HCT116 (cell line): ENCODE data around the gene EID2B. TPM values are rescaled to one million over a fixed set of nuclear protein-coding genes. Genes with fewer than 3 reads are reported as not detected.

Source experiments
- ATAC-seq: fragments of 200-7000 bp; cut with Tn5 transposase; 2 replicates; pipeline ENCODE4 v1.9.1; 2020; ENCODE audit warnings: mild to moderate bottlenecking, moderate library complexity
- BruUV-seq: library from RNA; stranded (reverse); fragments of 400-500 nt; replicated peaks from 2 replicates; lab custom pipeline; 2021; lab: Mats Ljungman, UMichigan
- CTCF ChIA-PET: fragments of 300-600 bp; sonication (Branson Sonifier 250); formaldehyde crosslinking; loops from one replicate; lab custom pipeline; 2021; ENCODE audit warnings: antibody characterized with exemption; lab: Charles Lee
- POLR2A ChIA-PET: fragments of 300-600, 350-600 bp; sonication (Branson Sonifier 250); formaldehyde crosslinking; loops from one replicate; lab custom pipeline; 2021; ENCODE audit warnings: antibody characterized with exemption; lab: Charles Lee
- RAD21 ChIA-PET, 2 experiments: fragments of 300-600 bp; sonication (Branson Sonifier 250); formaldehyde crosslinking; loops; one replicate each; lab custom pipeline; 2023; ENCODE audit warnings: low total read pairs in 2 of 2; ENCODE audit not compliant: uncharacterized antibody in 2 of 2, unreplicated experiment in 2 of 2, low non-redundant PET in 1 of 2; lab: Charles Lee
- DNase-seq: peaks from one replicate; pipeline ENCODE4 v3.0.0-alpha.2; 2010; ENCODE audit warnings: low read depth, low spot score
- H2AFZ ChIP-seq: fragments of 200-600 bp; shearing (Covaris generic), sonication (generic); 2 replicates; pipeline ENCODE4 v1.6.1; 2017; ENCODE audit warnings: low read depth, mixed run types, mixed read lengths, antibody characterized with exemption, low read length; ENCODE audit not compliant: poor library complexity, severe bottlenecking
- H3K27ac ChIP-seq: 2 replicates; pipeline ENCODE4 v1.5.1; 2012; ENCODE audit warnings: low read depth, low read length
- H3K27me3 ChIP-seq: fragments of 200-600 bp; sonication (generic); 2 replicates; pipeline ENCODE4 v1.6.1; 2016; ENCODE audit warnings: mixed run types, low read length, mixed read lengths; ENCODE audit not compliant: insufficient read depth
- H3K36me3 ChIP-seq, 2 experiments: fragments of 200-500 bp in 1 of 2; fragments of 200-600 bp in 1 of 2; sonication (Bioruptor generic) in 1 of 2; sonication (generic) in 1 of 2; 2 replicates each; pipeline versions ENCODE4 v1.5.1 to v1.6.1; 2014 to 2016; ENCODE audit warnings: low read length in 2 of 2, inconsistent platforms in 1 of 2, mixed read lengths in 1 of 2, mixed run types in 1 of 2; ENCODE audit not compliant: insufficient read depth in 2 of 2, control insufficient read depth in 1 of 2
- H3K4me1 ChIP-seq, 2 experiments: fragments of 200-600 bp in 1 of 2; sonication (generic) in 1 of 2; 2 replicates each; pipeline versions ENCODE4 v1.5.1 to v1.6.1; 2012 to 2017; ENCODE audit warnings: low read length in 2 of 2, inconsistent platforms in 1 of 2, mild to moderate bottlenecking in 1 of 2, mixed read lengths in 1 of 2, mixed run types in 1 of 2, moderate library complexity in 1 of 2; ENCODE audit not compliant: insufficient read depth in 2 of 2, control insufficient read depth in 1 of 2
- H3K4me2 ChIP-seq: fragments of 200-600 bp; sonication (generic); 2 replicates; pipeline ENCODE4 v1.6.1; 2017; ENCODE audit warnings: mixed run types, low read length, mixed read lengths
- H3K4me3 ChIP-seq, 2 experiments: fragments of 200-600 bp in 1 of 2; sonication (generic) in 1 of 2; replicated peaks in 1 of 2; 2 replicates each; pipeline ENCODE4 v1.5.1; 2011 to 2016; ENCODE audit warnings: low read length in 2 of 2, control low read depth in 1 of 2, low read depth in 1 of 2, mild to moderate bottlenecking in 1 of 2, mixed read lengths in 1 of 2, mixed run types in 1 of 2
- H3K79me2 ChIP-seq: fragments of 200-600 bp; sonication (generic); 2 replicates; pipeline ENCODE4 v1.6.1; 2017; ENCODE audit warnings: mild to moderate bottlenecking, mixed run types, low read length, moderate library complexity, mixed read lengths; ENCODE audit not compliant: insufficient read depth
- H3K9ac ChIP-seq: fragments of 200-600 bp; sonication (generic); 2 replicates; pipeline ENCODE4 v1.6.1; 2016; ENCODE audit warnings: low read length, mixed read lengths
- H3K9me2 ChIP-seq: fragments of 200-600 bp; sonication (generic), shearing (Covaris generic); 2 replicates; pipeline ENCODE4 v1.6.1; 2017; ENCODE audit warnings: mixed run types, mild to moderate bottlenecking, moderate library complexity; ENCODE audit not compliant: insufficient read depth
- H3K9me3 ChIP-seq, 2 experiments: fragments of 200-500 bp in 1 of 2; fragments of 200-600 bp in 1 of 2; sonication (Bioruptor generic) in 1 of 2; sonication (generic) in 1 of 2; 2 replicates each; pipeline ENCODE4 v1.6.1; 2014 to 2017; ENCODE audit warnings: low read length in 2 of 2, mixed read lengths in 2 of 2, inconsistent platforms in 1 of 2, low read depth in 1 of 2, mild to moderate bottlenecking in 1 of 2, mixed run types in 1 of 2, moderate library complexity in 1 of 2; ENCODE audit not compliant: control insufficient read depth in 1 of 2, insufficient read depth in 1 of 2
- H4K20me1 ChIP-seq: fragments of 200-600 bp; sonication (generic), shearing (Covaris generic); 2 replicates; pipeline ENCODE4 v1.6.1; 2017; ENCODE audit warnings: mixed run types, mild to moderate bottlenecking, moderate library complexity; ENCODE audit not compliant: insufficient read depth
- ATF3 ChIP-seq: IDR thresholded peaks from 2 replicates; pipeline ENCODE4 v1.6.1; 2012
- CBX3 ChIP-seq: IDR thresholded peaks from 2 replicates; pipeline ENCODE4 v1.6.1; 2012; ENCODE audit warnings: low read depth
- CEBPB ChIP-seq: IDR thresholded peaks from 2 replicates; pipeline ENCODE4 v1.6.1; 2012; ENCODE audit warnings: low read depth
- CTCF ChIP-seq, 3 experiments: fragments of 200-600 bp in 1 of 3; sonication (generic) in 1 of 3; IDR thresholded peaks in 2 of 3; conservative IDR thresholded peaks in 1 of 3; 2 replicates each; pipeline ENCODE4 v1.5.1; 2012 to 2017; ENCODE audit warnings: low read depth in 2 of 3, low read length in 2 of 3, antibody characterized with exemption in 1 of 3, borderline replicate concordance in 1 of 3, control low read depth in 1 of 3, mild to moderate bottlenecking in 1 of 3, mixed read lengths in 1 of 3, mixed run types in 1 of 3, moderate library complexity in 1 of 3; ENCODE audit not compliant: insufficient read depth in 1 of 3
- ELF1 ChIP-seq: IDR thresholded peaks from 2 replicates; pipeline ENCODE4 v1.6.1; 2012; ENCODE audit warnings: low read depth, borderline replicate concordance
- EZH2 ChIP-seq: fragments of 200-600 bp; sonication (generic); IDR thresholded peaks from 2 replicates; pipeline ENCODE4 v1.6.1; 2017; ENCODE audit warnings: antibody characterized with exemption, mixed run types
- EZH2phosphoT487 ChIP-seq: fragments of 200-600 bp; IDR thresholded peaks from 2 replicates; pipeline ENCODE4 v1.6.1; 2018; ENCODE audit warnings: antibody characterized with exemption, borderline replicate concordance
- FOSL1 ChIP-seq: IDR thresholded peaks from 2 replicates; pipeline ENCODE4 v1.6.1; 2012; ENCODE audit warnings: low read depth
- JUND ChIP-seq: IDR thresholded peaks from 2 replicates; pipeline ENCODE4 v1.6.1; 2012
- POLR2A ChIP-seq: IDR thresholded peaks from 2 replicates; pipeline ENCODE4 v1.7.0; 2011; ENCODE audit warnings: borderline replicate concordance; ENCODE audit not compliant: insufficient read depth, insufficient read length; ENCODE audit errors: extremely low read depth
- SIN3A ChIP-seq: IDR thresholded peaks from 2 replicates; pipeline ENCODE4 v1.6.1; 2012; ENCODE audit warnings: low read depth
- SP1 ChIP-seq: IDR thresholded peaks from 2 replicates; pipeline ENCODE4 v1.6.1; 2012; ENCODE audit warnings: low read depth
- SRF ChIP-seq: IDR thresholded peaks from 2 replicates; pipeline ENCODE4 v1.6.1; 2012; ENCODE audit warnings: low read depth
- ZBTB33 ChIP-seq: IDR thresholded peaks from 2 replicates; pipeline ENCODE4 v1.6.1; 2011; ENCODE audit warnings: mild to moderate bottlenecking, low read length, moderate library complexity; ENCODE audit not compliant: insufficient replicate concordance; ENCODE audit errors: extremely low read depth
- ZNF274 ChIP-seq: fragments of 200-500 bp; sonication (Bioruptor generic); IDR thresholded peaks from 2 replicates; pipeline ENCODE4 v1.6.1; 2014; ENCODE audit warnings: mild to moderate bottlenecking, low read depth, low read length, inconsistent platforms
- intact Hi-C: fragments of 100-400 bp; cut with micrococcal nuclease; formaldehyde crosslinking; loops from 2 replicates; pipeline ENCODE4 v1.10.0; 2022
- total RNA-seq: library from RNA; stranded (reverse); gene quantifications from one replicate; pipeline ENCODE4 v1.2.1, GENCODE V29; 2021; ENCODE audit not compliant: unreplicated experiment

EID2B gene
- total RNA-seq, 1 experiment from 2014 or later, result 1.2 TPM

- no peaks in the 10 kb centered on the region for H3K9me2 ChIP-seq
- peak overlapping the region; percentile 80 for H2AFZ ChIP-seq
- ATAC-seq (no peak), DNase-seq (no peak)
- ChIA-PET POLR2A (no interaction called here), CTCF (interaction anchor here (0.7 to 2.8 kb wide), 5 partner anchors 10 to 101 kb away, joined by 3 to 24 read pairs (median 5); no protein-coding TSS in a partner anchor), RAD21 (no interaction called here)
- peak overlapping the region; percentile 58 for H3K9ac ChIP-seq
- no peaks in the 10 kb centered on the region for H3K9me3 ChIP-seq
- peak overlapping the region; percentile 97 for H3K4me2 ChIP-seq
- no peaks in the 10 kb centered on the region for H3K36me3 ChIP-seq
- BruUV-seq, result no TSS peak
- intact Hi-C loops, result loop anchor here (1.0 to 10.0 kb wide), 3 partner anchors 58 to 317 kb away; partner anchors contain the start of gene SUPT5H
- peak overlapping the region; percentile 58; the same call in 1 of the 2 replicates for H3K27ac ChIP-seq
- no peaks in the 10 kb centered on the region for H3K79me2 ChIP-seq
- no peaks in the 10 kb centered on the region for H3K27me3 ChIP-seq
- H3K4me3 ChIP-seq, result peak overlapping the region; percentile 67 to 82
- TF ChIP-seq SIN3A (no peak), FOSL1 (no peak), JUND (no peak), POLR2A (no peak), EZH2phosphoT487 (no peak), EZH2 (no peak)
- TF ChIP-seq, all 23 proteins: peak for 0
- Histone ChIP-seq H3K4me1 (peaks cover 3 to 13% of the 10 kb centered on the region in 2 experiments; a peak in 3 of 4 replicates), H4K20me1 (no peaks in the 10 kb centered on the region)
These were observed 819 bp downstream of the EID2B start for GRCh38 chr19:39531834-39532232.

GRCh38 chr19:39525205-39525604 lies 7.4 kb downstream of the EID2B start:
- Histone ChIP-seq H3K9me3 (no peaks in the 10 kb centered on the region), H4K20me1 (no peaks in the 10 kb centered on the region), H3K27me3 (no peaks in the 10 kb centered on the region), H3K4me1 (no peaks in the 10 kb centered on the region), H3K9me2 (no peaks in the 10 kb centered on the region), H3K27ac (no peak overlapping the region), H3K79me2 (no peaks in the 10 kb centered on the region), H3K4me3 (no peak overlapping the region), H3K9ac (no peak overlapping the region), H2AFZ (no peak overlapping the region), H3K4me2 (no peak overlapping the region), H3K36me3 (no peaks in the 10 kb centered on the region)
- ATAC-seq (no peak), DNase-seq (no peak)
- BruUV-seq, result no TSS peak
- TF ChIP-seq SRF (no peak), ATF3 (no peak), ELF1 (no peak), CTCF (IDR thresholded peaks at IDR 0.05 in 2 of 3, conservative IDR thresholded peaks at IDR 0.05 in 1 of 3; ENCODE audit: borderline replicate concordance in 1 of 3, insufficient read depth in 1 of 3, low read depth in 2 of 3, low read length in 2 of 3) (no peak), JUND (no peak), CBX3 (no peak), ZBTB33 (no peak), ZNF274 (no peak), CEBPB (no peak), SP1 (no peak)
- ChIA-PET POLR2A (no interaction called here), CTCF (no interaction called here), RAD21 (no interaction called here)
- intact Hi-C loops, result no loop called here
